ENCODE data around the gene HELZ2. TPM values are rescaled to one million over a fixed set of nuclear protein-coding genes. Genes with fewer than 3 reads are reported as not detected.

HELZ2 gene
- total RNA-seq, 4 donors from 2014 or later, result 3.5 to 41.9 (median 22.1) TPM

DNA sequence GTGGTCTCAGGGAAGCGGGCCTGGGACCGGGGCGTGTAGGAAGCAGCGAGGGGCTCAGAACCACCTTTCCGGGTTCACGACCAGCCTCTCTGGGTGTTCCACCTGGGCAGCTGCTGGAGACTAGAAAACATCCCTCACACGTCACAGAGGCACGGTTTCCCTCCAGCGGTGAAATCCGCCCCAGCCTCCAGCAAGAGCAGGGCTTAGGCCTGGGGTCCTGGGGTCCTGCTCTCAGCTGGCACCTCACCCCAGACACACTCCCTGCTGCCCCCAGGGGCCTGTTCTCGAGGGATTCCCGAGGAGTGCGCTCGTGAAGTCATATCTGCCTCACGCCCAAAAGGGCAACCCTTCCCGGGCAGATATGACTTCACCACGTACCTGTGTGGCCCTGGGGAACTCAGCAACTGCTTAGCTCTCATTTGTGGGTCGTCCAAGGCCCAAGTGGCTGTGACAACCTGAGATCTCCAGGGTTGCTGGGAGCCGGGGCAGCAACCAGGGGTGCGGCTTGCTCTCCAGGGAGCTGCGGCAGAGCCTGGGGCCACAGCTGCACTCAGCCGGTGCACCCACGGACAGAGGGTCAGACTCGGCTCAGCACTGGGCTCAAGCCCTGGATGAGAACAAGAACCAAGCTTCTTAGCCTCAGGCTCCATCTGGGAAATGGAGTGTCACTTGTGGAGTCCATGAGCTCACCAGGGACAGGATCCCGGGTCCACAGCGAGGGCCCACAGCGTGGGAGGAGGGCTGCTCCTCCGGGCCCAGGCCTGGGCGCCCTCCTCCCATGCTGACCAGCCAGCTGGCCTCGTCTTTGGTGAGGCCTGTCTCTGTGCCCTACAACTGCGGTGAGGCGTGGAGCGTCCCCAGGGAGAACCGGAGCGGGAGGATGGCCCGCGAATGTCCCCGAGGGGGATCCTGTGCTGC lies 19.4 kb downstream of the HELZ2 start:
- Histone ChIP-seq H3K4me1 (peaks cover 0 to 8% of the 10 kb centered on the region in 2 donors), H3K9me3 (no peaks in the 10 kb centered on the region), H3K27me3 (no peaks in the 10 kb centered on the region), H3K36me3 (no peaks in the 10 kb centered on the region), H3K27ac (no peak overlapping the region), H3K4me3 (peak overlapping the region; percentile 28 to 36)
- intact Hi-C loops (cut with DNase I; ENCODE audit: low total_unique reads), result no loop called here
- DNase-seq, result no peak
- TF ChIP-seq, protein P1, sequence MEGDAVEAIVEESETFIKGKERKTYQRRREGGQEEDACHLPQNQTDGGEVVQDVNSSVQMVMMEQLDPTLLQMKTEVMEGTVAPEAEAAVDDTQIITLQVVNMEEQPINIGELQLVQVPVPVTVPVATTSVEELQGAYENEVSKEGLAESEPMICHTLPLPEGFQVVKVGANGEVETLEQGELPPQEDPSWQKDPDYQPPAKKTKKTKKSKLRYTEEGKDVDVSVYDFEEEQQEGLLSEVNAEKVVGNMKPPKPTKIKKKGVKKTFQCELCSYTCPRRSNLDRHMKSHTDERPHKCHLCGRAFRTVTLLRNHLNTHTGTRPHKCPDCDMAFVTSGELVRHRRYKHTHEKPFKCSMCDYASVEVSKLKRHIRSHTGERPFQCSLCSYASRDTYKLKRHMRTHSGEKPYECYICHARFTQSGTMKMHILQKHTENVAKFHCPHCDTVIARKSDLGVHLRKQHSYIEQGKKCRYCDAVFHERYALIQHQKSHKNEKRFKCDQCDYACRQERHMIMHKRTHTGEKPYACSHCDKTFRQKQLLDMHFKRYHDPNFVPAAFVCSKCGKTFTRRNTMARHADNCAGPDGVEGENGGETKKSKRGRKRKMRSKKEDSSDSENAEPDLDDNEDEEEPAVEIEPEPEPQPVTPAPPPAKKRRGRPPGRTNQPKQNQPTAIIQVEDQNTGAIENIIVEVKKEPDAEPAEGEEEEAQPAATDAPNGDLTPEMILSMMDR (IDR thresholded peaks at IDR 0.05), result no peak
- no peak for TF ChIP-seq POLR2A (IDR thresholded peaks at IDR 0.05)

- DNase-seq, result peak in 1 of 2 donors; percentile 42
- intact Hi-C loops (cut with DNase I; ENCODE audit: low total_unique reads), result no loop called here
- Histone ChIP-seq H3K27me3 (no peaks in the 10 kb centered on the region), H3K9me3 (no peaks in the 10 kb centered on the region), H3K36me3 (no peaks in the 10 kb centered on the region), H3K4me1 (peaks cover 0 to 8% of the 10 kb centered on the region in 2 donors), H3K27ac (no peak within 1 kb of the TSS), H3K4me3 (peak within 1 kb of the TSS; percentile 28 to 36)
- TF ChIP-seq POLR2A (IDR thresholded peaks at IDR 0.05), result peak in 1 of 2 donors; percentile 11
- TF ChIP-seq, protein P1 (IDR thresholded peaks at IDR 0.05), result no peak
These were observed 20.1 kb downstream of the HELZ2 start, which contains the start of gene FNDC11 for GRCh38 chr20:63553933-63554290. TSS of gene FNDC11 (plus strand) at chr20:63554159. CDS start at chr20:63555664, 1,505 bp downstream.

GRCh38 chr20:63553251-63553932 lies 20.6 kb downstream of the HELZ2 start:
- peak in 1 of 2 donors; percentile 41 for TF ChIP-seq POLR2A (IDR thresholded peaks at IDR 0.05)
- TF ChIP-seq, protein P1 (IDR thresholded peaks at IDR 0.05), result no peak
- Histone ChIP-seq H3K9me3 (no peaks in the 10 kb centered on the region), H3K4me3 (peak overlapping the region; percentile 28 to 36), H3K36me3 (no peaks in the 10 kb centered on the region), H3K4me1 (peaks cover 0 to 8% of the 10 kb centered on the region in 2 donors), H3K27me3 (no peaks in the 10 kb centered on the region), H3K27ac (no peak overlapping the region)
- intact Hi-C loops (cut with DNase I; ENCODE audit: low total_unique reads), result no loop called here
- DNase-seq, result peak; percentile 75 to 84

GRCh38 chr20:63552481-63553249 lies 21.4 kb downstream of the HELZ2 start:
- intact Hi-C loops (cut with DNase I; ENCODE audit: low total_unique reads), result no loop called here
- TF ChIP-seq, protein P1 (IDR thresholded peaks at IDR 0.05), result no peak
- TF ChIP-seq POLR2A (IDR thresholded peaks at IDR 0.05), result no peak
- no peaks in the 10 kb centered on the region for H3K27me3 ChIP-seq

More at GRCh38 chr20:63552481-63553249, 21.4 kb downstream of the HELZ2 start:
- no peaks in the 10 kb centered on the region for H3K36me3 ChIP-seq
- DNase-seq, result no peak
- no peak overlapping the region for H3K4me3 ChIP-seq
- no peaks in the 10 kb centered on the region for H3K9me3 ChIP-seq
- H3K4me1 ChIP-seq, result peaks cover 0 to 8% of the 10 kb centered on the region in 2 donors
- no peak overlapping the region for H3K27ac ChIP-seq
